DLD1 (cell line): ENCODE data around the gene ZNF234.
"Not testable (repeated sequence)": the region's sequence is repeated elsewhere in the genome, so short reads cannot be mapped to it uniquely, and the experiment has no call there.

Experiments
- in situ Hi-C: cut with HindIII; loops from 2 replicates; pipeline ENCODE4 v1.10.0; 2017; ENCODE audit warnings: low sequenced_read_pairs

Gene ZNF234

GRCh38 chr19:44180968-44181367, 39.6 kb downstream of the ZNF234 start:
- in situ Hi-C loops = no loop called here

GRCh38 chr19:44182145-44182544, 40.8 kb downstream of the ZNF234 start:
- in situ Hi-C loops = no loop called here

GRCh38 chr19:44190020-44190419, 48.7 kb downstream of the ZNF234 start:
- in situ Hi-C loops = no loop called here

GRCh38 chr19:44192127-44192526, 50.8 kb downstream of the ZNF234 start:
- in situ Hi-C loops = no loop called here

- in situ Hi-C loops = no loop called here
These were observed 55.4 kb downstream of the ZNF234 start for GRCh38 chr19:44196772-44197171.

- in situ Hi-C loops = no loop called here
These were observed 61.1 kb downstream of the ZNF234 start for GRCh38 chr19:44202470-44202869.

- in situ Hi-C loops = no loop called here
These were observed 61.6 kb downstream of the ZNF234 start for GRCh38 chr19:44202974-44203373.

GRCh38 chr19:44203877-44204276, 62.5 kb downstream of the ZNF234 start:
- in situ Hi-C loops = not testable (repeated sequence)

- in situ Hi-C loops = no loop called here
These were observed 63.4 kb downstream of the ZNF234 start for GRCh38 chr19:44204772-44205171.

GRCh38 chr19:44207126-44207803, 65.9 kb downstream of the ZNF234 start:
- in situ Hi-C loops = no loop called here
